ENCODE data around the gene SHISA4.

Gene SHISA4

GRCh38 chr1:201882665-201883132 lies 6.0 kb upstream of the SHISA4 start:
- peak; percentile 72 for DNase-seq (ENCODE audit: low read depth)

GRCh38 chr1:201883266-201883665 lies 5.4 kb upstream of the SHISA4 start:
- DNase-seq (ENCODE audit: low read depth), result no peak

DNA sequence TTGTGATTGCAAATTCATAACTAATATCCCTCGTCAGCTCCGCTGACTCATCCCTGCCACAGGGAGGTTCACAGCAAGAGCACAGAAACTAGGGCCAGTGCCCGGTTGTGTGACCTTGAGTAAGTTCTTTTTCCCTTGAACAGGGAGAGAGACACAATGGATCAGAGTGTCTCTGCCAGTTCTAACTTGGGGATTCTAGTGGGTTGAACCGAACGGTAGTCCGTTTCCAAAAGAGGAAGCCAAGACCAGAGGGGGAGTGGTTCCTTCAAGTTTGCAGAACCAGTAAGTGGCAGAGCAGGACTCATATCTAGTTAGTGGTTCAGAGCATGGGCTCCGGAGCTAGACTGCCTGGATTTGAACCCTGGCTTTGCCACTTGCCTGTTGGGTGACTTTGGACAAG lies 4.9 kb upstream of the SHISA4 start:
- no peak for DNase-seq (ENCODE audit: low read depth)

DNA sequence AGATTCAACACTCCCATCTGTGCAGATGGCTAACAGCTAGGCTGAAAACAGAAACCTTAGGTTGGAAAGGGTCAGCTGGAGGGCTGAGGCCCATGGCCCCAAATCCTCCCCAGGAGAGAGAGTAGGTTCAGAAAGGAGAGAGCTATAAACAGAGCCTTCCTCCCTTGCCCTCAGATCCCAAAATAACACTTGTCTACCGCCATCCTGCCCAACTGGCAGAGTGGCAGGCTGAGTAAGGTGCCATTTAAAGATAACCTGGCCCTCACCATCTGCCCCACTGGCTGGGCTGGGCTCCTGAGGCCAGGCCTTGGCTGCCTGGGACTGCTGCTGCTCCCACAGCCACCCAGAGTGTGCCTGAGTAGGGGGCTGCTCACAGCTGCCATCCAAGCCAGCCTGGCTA lies 4.3 kb upstream of the SHISA4 start:
- DNase-seq (ENCODE audit: low read depth), result no peak

GRCh38 chr1:201885531-201886075 lies 3.1 kb upstream of the SHISA4 start:
- DNase-seq (ENCODE audit: low read depth), result no peak

DNA sequence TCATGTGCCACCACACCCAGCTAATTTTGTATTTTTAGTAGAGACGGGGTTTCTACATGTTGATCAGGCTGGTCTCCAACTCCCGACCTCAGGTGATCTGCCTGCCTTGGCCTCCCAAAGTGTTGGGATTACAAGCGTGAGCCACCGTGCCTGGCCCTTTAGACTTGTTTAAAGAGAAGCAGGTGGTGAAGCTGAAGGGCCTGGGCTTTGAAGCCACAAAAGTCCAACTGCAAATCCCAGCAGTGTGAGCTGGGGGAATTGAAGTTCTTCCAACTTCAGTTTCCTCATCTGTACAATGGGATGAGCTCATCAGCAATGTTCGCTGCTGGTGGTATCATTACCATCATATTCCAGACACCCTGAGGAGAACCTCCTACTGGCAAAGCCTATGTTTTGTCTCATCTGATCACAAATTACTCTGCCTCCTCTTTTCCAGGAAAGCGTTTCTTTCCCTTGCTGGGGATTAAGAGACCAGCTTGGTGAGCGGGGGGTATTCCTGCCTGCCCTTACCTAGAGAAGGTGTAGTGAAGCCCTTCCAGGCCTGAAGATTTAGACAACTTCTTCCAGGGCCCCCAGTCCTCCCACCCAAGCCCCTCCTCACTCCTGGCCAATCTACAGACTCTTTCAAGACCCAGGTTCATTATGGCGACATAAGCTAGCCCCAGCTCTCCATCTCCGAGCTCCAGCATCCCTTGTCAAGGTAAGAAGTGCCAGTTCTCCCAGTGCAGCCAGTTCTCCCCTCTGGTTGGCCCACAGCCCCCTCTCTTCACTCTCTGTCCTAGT lies 2.4 kb upstream of the SHISA4 start:
- DNase-seq (ENCODE audit: low read depth), result no peak

DNA sequence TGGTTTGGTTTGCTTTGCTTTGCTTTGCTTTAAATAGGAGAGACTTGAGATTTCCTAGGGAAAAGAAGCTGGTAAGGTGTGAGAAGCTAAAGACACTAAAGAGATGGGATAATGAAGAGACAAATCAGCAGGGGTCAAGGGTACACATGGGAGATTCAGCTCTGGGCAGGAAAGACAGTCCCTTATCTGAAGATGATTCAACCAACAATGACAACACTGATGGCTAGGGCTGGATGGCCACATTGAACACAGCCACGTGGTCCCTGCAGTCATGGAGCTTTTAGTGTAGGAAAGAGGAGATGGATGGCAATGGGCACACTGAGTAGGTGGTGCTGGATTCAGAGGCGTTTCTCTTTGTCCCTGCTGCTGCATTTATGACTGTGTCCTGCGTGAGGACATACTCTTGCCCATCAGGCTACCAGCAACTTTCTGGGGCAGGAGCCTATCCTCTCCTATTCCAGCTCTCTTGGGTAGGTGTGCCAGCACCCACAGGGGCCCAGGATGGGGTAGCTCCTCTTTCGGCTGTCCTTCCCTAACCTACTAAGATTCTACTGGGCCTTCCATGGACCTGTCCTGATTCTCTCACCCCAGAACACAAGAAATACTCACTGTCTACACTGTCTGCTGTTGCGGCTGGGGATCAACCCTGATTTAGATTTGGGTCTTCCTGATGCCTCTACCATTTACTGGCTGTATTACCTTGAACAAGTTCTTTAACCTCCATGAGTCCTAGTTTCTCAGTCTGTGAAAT lies 1.4 kb upstream of the SHISA4 start:
- no peak for DNase-seq (ENCODE audit: low read depth)

GRCh38 chr1:201889090-201889968 lies 631 bp downstream of the SHISA4 start:
- no peak for DNase-seq (ENCODE audit: low read depth)

DNA sequence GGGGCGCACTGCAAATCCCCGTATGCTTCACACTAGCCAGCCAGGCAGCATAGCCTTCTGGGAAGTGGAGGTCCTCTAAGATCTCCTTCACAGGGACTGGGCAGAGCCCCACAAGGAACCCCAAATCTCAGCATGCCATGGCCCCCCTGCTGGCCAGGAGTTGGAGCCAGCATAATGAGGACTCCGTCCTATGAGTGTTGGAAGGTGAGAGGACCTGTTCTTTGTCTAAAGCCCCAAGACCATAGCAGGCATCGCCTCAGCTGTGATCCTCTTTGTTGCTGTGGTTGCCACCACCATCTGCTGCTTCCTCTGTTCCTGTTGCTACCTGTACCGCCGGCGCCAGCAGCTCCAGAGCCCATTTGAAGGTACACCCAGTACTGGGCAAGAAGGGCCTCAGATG lies 1.5 kb downstream of the SHISA4 start:
- DNase-seq (ENCODE audit: low read depth), result no peak

- no peak for DNase-seq (ENCODE audit: low read depth)
Observed at GRCh38 chr1:201890806-201891450, 2.2 kb downstream of the SHISA4 start.

- DNase-seq (ENCODE audit: low read depth), result no peak
Observed at GRCh38 chr1:201891451-201892045, 2.9 kb downstream of the SHISA4 start.

DNA sequence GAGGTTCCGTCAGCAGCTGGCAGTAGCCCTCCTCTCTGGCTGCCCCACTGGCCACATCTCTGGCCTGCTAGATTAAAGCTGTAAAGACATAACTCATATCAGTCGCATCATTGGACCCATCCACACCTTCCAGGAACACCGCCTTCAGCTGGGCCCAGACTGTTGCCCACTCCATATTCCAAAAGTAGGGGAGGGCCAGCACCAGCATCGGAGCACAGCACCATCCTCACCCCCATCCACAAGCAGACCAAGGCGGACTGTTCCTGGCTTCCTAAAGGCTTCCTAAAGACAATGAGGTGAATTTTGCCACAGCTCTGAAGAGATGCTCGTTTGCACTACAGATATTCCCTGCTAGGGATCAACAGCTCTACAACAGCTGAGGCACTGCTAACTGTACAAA lies 3.5 kb downstream of the SHISA4 start:
- no peak for DNase-seq (ENCODE audit: low read depth)

- DNase-seq (ENCODE audit: low read depth), result no peak
Observed at GRCh38 chr1:201893431-201893830, 4.7 kb downstream of the SHISA4 start.

DNA sequence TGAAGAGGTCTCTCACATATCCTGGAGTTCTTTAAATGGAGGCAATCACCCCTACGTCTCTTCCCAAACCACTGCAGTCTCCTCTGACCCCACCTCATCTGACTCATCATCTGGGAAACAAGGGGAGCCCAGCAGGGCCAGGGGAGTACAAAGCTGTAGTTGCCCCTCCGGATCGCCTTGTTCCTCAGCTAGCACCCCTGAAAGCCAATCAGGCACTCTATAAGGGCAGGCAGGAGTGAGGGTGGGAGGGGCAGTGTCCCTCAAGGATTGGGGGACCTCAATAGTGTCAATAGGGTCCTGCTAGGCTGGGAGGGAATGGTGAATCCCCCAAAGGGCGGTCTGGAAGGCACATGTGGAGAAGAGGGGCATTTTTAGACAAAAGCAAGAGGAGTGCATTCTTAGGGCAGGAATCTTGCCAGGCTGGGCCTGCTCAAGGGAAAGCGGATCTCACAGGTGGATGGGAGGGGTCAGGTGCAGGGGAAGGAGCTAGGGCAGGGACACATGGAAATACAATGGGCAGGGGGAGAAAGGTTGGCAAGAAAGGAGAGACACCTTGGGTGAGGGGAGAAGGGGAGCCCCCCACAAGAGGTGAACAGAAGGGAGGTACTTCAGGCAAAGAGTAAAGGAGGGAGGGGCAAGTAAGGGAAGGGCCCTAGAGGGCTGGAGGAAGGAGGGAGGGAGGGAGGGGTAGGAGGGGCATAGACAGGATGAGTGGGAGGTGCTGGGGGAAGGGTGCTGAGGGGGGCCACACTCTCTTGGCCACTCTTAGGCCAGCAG lies 5.8 kb downstream of the SHISA4 start:
- no peak for DNase-seq (ENCODE audit: low read depth)

DNA sequence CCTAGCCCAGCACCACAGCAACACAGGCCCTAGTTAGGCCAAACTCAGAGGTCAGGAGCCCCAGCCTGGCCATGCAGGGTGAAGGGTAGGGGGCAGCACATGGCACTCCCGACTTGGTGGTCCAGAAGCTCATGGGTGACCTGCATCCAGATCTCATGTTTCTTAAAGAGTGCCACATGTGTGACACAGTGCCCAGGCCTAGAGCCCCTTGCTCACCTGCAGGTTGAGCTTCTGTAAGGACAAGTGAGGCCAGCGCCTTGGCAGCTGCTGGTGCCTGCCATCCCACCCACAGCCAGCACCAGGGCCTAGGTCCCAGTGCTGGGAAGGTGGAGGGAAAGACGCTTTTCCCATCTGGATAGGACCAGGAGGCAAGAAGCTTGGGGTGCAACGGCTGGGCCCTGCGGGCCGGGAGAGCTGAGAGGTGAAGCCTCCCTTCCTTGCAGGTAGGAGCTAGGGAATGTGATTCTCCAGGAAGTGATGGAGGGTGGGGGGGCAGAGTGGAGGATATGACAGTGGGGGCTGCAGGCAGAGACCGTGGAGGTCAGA lies 6.5 kb downstream of the SHISA4 start:
- DNase-seq (ENCODE audit: low read depth), result no peak

DNA sequence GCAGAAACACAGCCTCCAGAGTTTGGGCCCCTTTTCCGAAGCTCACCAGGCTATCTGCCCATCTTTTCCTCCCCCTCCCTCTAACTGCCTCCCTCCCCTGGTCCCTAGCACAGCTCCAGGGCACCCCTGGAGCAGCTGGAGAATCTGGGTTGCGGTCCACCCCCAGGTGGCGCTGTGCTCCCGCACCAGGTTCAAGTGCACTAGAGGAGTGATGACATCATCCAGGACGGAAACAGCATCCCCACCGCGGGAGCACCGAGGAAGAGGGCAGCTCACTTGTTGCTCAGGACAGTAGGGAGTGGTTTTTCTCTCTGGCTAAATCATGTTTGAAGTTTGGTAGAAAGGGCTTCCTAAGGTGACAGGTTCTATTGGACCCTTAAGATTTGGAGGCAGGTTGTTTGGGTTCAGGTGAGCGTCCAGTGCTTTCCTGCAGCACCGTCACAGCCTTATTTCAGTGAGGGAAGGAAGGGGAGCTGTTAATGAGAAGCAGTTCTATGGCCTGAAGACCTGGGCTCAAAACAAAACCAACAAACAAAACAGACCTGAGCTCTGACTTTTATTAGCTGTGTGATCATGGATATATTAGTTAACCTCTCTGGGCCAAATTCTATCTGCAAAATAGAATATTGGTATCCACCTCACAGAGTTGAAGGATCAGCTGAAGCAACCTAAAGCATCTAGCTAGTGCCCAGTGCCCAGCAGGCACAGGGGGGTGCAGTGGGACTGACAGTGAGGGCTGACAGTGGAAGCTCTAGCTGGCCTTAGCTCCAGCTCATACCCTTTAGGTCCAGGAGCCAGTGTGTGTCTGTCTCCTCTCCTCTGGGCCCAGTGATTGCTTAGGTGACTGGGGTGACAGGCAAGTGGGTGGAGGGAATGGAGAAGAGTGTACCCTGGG lies 7.5 kb downstream of the SHISA4 start:
- peak; percentile 76 for DNase-seq (ENCODE audit: low read depth)

- peak; percentile 58 for DNase-seq (ENCODE audit: low read depth)
Observed at GRCh38 chr1:201896951-201897391, 8.3 kb downstream of the SHISA4 start.

DNA sequence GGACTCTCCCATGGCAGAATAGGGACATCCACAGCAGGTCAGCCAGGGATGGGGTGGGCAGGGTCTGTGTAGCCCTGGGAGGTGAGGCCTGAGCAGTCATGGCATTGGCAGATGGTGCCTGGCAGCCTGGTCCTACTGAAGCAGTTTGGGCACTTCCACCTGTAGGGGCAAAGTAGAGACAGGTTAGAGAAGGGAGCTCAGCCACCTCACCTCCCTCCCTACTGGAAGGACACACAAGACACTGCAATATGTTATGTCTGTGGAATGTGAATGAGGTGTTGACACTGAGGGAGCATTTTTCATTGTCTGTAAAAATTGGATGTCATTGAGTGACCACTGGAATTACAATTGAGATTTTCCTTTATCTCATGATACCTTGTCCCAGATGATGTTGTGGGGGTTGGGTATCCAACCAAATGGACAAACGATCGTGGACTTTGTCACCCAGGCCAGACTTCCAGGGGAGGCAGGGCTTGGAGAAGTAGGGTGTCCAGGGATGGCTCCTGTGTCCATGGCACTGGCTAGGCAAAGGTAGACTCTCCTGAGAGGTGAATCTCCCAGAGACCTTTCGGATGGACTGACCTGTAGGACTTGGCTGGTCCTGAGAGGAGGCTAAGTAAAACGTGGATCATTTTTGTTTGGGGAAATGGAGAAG lies 9.7 kb downstream of the SHISA4 start:
- DNase-seq (ENCODE audit: low read depth), result no peak

Data from GM04504 (cell line).